HEK293T (cell line): Measurements from ENCODE around the gene FBXO33.
A peak's percentile ranks its signal among the peaks of the same experiment; 100 is the strongest.

ENCODE experiments used
- CTCF ChIA-PET: fragments of 350-600 bp; formaldehyde crosslinking; extraction: SDS; loops from one replicate; lab custom pipeline; 2021; ENCODE audit warnings: antibody characterized with exemption, inconsistent platforms; lab: Yijun Ruan, JAX
- POLR2A ChIA-PET: fragments of 350-600 bp; formaldehyde crosslinking; extraction: SDS; loops from one replicate; lab custom pipeline; 2020; ENCODE audit warnings: antibody characterized with exemption, inconsistent platforms; lab: Yijun Ruan, JAX
- DNase-seq: peaks from one replicate; pipeline ENCODE4 v3.0.0; 2012; ENCODE audit warnings: mixed read lengths; ENCODE audit errors: extremely low spot score
- ARNT ChIP-seq: fragments of 450-650 bp; IDR thresholded peaks from 2 replicates; pipeline ENCODE4 v1.6.1; 2017; ENCODE audit warnings: mild to moderate bottlenecking
- BHLHE40 ChIP-seq: fragments of 450-650 bp; IDR thresholded peaks from 2 replicates; pipeline ENCODE4 v1.6.1; 2016; ENCODE audit warnings: mild to moderate bottlenecking, moderate library complexity, borderline replicate concordance
- CTBP1 ChIP-seq: fragments of 450-650 bp; IDR thresholded peaks from 2 replicates; pipeline ENCODE4 v1.6.1; 2016; ENCODE audit warnings: borderline replicate concordance
- ELF4 ChIP-seq: fragments of 450-650 bp; IDR thresholded peaks from 2 replicates; pipeline ENCODE4 v1.6.1; 2017; ENCODE audit warnings: antibody characterized with exemption
- FOXA1 ChIP-seq: fragments of 450-650 bp; IDR thresholded peaks from 2 replicates; pipeline ENCODE4 v1.6.1; 2016; ENCODE audit warnings: mild to moderate bottlenecking
- FOXK2 ChIP-seq: fragments of 450-650 bp; IDR thresholded peaks from 2 replicates; pipeline ENCODE4 v1.6.1; 2016; ENCODE audit warnings: mild to moderate bottlenecking
- FOXM1 ChIP-seq: fragments of 450-650 bp; IDR thresholded peaks from 2 replicates; pipeline ENCODE4 v1.6.1; 2017; ENCODE audit warnings: mild to moderate bottlenecking, borderline replicate concordance
- HDGF ChIP-seq: fragments of 450-650 bp; IDR thresholded peaks from 2 replicates; pipeline ENCODE4 v1.6.1; 2017; ENCODE audit warnings: antibody characterized with exemption, borderline replicate concordance
- L3MBTL2 ChIP-seq: fragments of 450-650 bp; conservative IDR thresholded peaks from 2 replicates; pipeline ENCODE4 v1.6.1; 2016; ENCODE audit warnings: mild to moderate bottlenecking
- LEF1 ChIP-seq: fragments of 450-650 bp; IDR thresholded peaks from 2 replicates; pipeline ENCODE4 v1.6.1; 2017; ENCODE audit warnings: mild to moderate bottlenecking, borderline replicate concordance
- NFRKB ChIP-seq: fragments of 450-650 bp; IDR thresholded peaks from 2 replicates; pipeline ENCODE4 v1.6.1; 2016; ENCODE audit warnings: mild to moderate bottlenecking, moderate library complexity
- SP1 ChIP-seq: fragments of 450-650 bp; IDR thresholded peaks from 2 replicates; pipeline ENCODE4 v1.6.1; 2017
- SUZ12 ChIP-seq: fragments of 450-650 bp; IDR thresholded peaks from 2 replicates; pipeline ENCODE4 v1.6.1; 2016; ENCODE audit warnings: mild to moderate bottlenecking
- TARDBP ChIP-seq: fragments of 450-650 bp; IDR thresholded peaks from 2 replicates; pipeline ENCODE4 v1.6.1; 2016
- ZNF384 ChIP-seq: fragments of 450-650 bp; IDR thresholded peaks from 2 replicates; pipeline ENCODE4 v1.6.1; 2016
- TF ChIP-seq, protein P1 (sequence below): fragments of 450-650 bp; IDR thresholded peaks from 2 replicates; pipeline ENCODE4 v1.6.1; 2016

The FBXO33 gene

DNA sequence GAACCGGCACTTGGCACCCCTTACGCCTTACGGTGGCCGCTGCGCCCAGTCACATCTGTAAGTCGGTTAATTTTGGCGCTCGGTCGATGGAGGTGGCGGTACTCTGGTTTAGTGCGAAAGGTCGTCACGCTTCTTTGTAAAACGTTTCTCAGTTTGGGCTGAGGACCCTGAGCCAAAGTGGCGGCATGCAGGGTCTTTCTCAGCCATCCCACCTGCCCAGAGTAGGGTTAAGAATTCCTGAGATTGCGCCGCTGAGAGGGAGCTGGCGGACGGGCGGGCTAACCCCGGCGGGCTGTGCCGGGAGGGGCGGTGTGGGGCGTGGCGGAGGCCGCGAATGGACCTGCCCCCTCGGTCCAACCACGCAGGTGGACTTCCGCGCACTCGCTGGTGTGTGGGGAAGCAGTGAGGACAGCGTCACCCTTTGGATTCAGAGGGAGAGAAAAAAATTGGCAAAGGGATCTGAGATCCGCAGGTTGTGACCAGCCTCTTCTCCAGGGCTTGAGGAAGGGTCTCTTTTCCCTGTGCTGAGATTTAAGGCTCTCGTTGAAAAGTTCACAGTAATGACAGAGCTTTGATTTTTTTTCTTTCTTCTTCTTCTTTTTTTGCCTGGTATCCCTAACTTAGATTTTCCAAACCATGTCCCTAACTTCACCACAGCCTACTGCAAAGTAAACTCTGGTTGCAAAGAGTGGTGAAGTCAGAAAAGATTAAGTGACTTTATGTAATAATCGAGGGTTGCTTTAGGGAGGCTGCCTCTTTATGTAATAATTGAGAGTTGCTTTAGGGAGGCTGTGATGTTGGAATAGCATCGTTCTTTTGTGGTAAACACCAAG lies 602 bp upstream of the FBXO33 start:
- POLR2A ChIA-PET: interaction anchor here (0.6 to 3.6 kb wide), 17 partner anchors 11 to 420 kb away, joined by 3 to 26 read pairs (median 4); partner anchors contain the start of genes GEMIN2, SEC23A and TRAPPC6B
- CTCF ChIA-PET: interaction anchor here (0.7 to 1.6 kb wide), 2 partner anchors 12 to 156 kb away, joined by 3 to 5 read pairs; no protein-coding TSS in a partner anchor
- DNase-seq: peak; percentile 75
- TF ChIP-seq, protein P1, sequence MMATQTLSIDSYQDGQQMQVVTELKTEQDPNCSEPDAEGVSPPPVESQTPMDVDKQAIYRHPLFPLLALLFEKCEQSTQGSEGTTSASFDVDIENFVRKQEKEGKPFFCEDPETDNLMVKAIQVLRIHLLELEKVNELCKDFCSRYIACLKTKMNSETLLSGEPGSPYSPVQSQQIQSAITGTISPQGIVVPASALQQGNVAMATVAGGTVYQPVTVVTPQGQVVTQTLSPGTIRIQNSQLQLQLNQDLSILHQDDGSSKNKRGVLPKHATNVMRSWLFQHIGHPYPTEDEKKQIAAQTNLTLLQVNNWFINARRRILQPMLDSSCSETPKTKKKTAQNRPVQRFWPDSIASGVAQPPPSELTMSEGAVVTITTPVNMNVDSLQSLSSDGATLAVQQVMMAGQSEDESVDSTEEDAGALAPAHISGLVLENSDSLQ: no peak
- TF ChIP-seq ZNF384: peak; percentile 8; the same call in 1 of the 2 replicates

DNA sequence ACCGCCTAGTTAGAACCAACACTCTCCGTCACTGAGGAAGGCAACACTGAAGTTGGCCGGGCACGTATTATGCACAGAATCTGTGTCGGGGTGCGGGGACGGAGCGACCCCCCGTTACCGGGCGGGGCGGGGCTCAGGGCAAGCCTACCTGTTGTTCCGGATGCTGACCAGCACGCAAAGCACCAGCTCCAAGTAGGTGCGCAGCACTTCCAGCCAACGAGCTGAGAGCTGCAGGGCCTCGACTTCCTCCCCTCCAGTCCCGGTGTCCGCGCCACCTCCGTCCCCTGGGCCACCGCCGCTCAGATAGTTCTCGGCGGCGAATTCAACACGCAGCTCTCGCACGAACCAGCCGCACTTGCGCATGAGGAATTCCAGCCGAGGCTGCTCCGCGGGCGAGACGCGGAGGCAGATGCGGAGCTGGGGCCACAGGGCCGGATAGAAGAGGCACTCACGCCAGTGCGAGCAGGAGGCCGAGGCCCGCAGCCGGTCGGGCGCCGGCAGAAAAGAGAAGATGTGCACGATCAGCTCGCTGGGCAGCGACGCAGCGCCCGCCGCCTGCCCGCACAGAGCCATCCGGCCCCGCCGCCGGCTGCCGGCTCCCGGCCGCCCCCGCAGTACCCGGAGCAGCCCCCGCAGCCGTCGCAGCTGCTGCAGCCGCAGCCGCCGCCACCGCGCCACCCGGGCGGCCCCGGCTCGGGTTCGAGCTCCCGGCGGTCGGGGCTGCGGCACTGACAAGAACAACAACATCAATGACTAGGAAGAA lies 636 bp downstream of the FBXO33 start:
- CTCF ChIA-PET: no interaction called here
- 0 out of 2 replicates have a peak, but pooled peaks have one; percentile 28 for TF ChIP-seq LEF1
- no peak for TF ChIP-seq SP1
- DNase-seq: peak; percentile 21
- POLR2A ChIA-PET: interaction anchor here (0.9 to 3.6 kb wide), 15 partner anchors 9 to 419 kb away, joined by 3 to 26 read pairs (median 4); partner anchors contain the start of genes GEMIN2, SEC23A and TRAPPC6B

DNA sequence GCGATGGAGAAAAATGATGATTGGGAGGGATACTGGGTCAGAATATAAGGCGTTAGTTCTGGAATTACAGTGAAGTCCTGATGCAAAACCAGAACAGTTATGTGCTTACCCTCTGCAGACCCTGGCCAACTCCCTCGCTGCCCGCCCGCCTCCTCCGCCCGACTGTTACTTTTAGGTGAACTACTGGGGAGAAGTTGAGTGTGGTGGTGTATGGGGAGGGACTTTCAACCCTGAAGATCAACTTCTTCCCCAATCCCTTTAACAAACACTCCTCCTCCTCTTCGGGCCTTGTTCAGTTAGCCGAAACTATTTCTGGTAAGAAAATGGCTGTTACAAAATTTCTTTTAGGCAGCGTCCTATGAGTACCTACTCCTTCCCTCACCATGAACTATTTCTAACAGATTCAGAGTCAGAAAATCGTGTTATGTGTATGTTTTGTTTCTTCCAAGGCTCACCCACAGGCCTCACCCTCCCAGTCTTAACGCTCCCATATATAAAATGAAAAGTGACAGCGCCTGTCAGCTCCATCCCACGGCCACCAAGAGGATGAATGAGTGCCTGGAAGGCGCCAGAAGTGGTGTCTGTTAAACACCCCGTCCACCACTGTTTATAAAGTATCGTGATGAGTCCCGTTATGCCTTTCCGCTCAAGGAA lies 1.3 kb downstream of the FBXO33 start:
- no peak for DNase-seq
- POLR2A ChIA-PET: interaction anchor here (1.1 to 3.6 kb wide), 4 partner anchors 92 to 328 kb away, joined by 4 to 26 read pairs (median 18); partner anchors contain the start of genes GEMIN2, SEC23A and TRAPPC6B
- TF ChIP-seq, protein P1: peak; percentile 71; the same call in 1 of the 2 replicates
- TF ChIP-seq BHLHE40: no peak
- CTCF ChIA-PET: no interaction called here

DNA sequence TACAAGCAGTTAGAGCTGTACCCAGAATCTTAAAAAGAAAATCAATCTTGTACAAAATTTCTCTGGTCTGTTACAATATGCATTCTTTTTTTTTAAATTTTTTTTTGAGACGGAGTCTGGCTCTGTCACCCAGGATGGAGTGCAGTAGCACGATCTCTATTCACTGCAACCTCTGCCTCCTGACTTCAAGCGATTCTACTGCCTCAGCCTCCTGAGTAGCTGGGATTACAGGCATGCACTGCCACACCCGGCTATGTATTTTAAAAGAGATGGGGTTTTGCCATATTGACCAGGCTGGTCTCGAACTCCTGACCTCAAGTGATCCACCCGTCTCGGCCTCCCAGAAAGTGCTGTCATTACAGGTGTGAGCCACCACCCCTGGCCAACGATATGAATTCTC lies 4.1 kb downstream of the FBXO33 start:
- no peak for DNase-seq
- ChIA-PET POLR2A (interaction anchor here (1.0 kb wide), 1 partner anchor 258 kb away, joined by 8 read pairs; the partner anchor contains the start of gene TRAPPC6B), CTCF (no interaction called here)
- TF ChIP-seq ARNT (no peak), HDGF (no peak), BHLHE40 (no peak), SP1 (no peak), TARDBP (no peak), FOXM1 (no peak), FOXK2 (no peak), FOXA1 (no peak), ZNF384 (no peak), L3MBTL2 (no peak), SUZ12 (no peak), NFRKB (no peak), CTBP1 (no peak), LEF1 (no peak), ELF4 (no peak)
- TF ChIP-seq, protein P1: no peak

DNA sequence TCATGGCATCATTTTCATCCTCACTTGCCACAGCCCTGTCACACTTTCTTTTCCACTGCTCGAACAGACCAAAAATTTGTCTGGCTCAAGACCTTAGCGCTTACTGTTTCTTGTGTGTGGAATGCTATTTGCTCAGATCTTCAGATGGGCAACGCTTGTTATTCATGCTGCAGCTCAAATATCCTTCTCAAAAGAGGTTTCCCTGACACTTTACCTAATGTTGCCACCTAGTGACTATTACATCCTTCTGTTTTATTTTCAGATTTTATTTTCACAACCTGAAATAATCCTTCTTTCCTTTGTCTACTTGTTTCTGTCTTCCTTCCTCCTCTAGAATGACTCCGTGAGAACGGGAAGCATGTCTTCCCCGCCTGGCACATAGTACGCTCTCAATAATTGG lies 5.6 kb downstream of the FBXO33 start:
- no peak for DNase-seq
- ChIA-PET POLR2A (interaction anchor here (0.6 to 1.5 kb wide), 4 partner anchors 10 to 324 kb away, joined by 3 to 10 read pairs (median 4); partner anchors contain the start of genes PNN, SEC23A and TRAPPC6B), CTCF (interaction anchor here (0.5 to 0.9 kb wide), 2 partner anchors 195 to 444 kb away, joined by 3 read pairs; no protein-coding TSS in a partner anchor)
- TF ChIP-seq TARDBP (no peak), L3MBTL2 (no peak), SUZ12 (no peak), SP1 (no peak), ELF4 (no peak), FOXA1 (no peak), NFRKB (no peak), CTBP1 (no peak), HDGF (no peak)

DNA sequence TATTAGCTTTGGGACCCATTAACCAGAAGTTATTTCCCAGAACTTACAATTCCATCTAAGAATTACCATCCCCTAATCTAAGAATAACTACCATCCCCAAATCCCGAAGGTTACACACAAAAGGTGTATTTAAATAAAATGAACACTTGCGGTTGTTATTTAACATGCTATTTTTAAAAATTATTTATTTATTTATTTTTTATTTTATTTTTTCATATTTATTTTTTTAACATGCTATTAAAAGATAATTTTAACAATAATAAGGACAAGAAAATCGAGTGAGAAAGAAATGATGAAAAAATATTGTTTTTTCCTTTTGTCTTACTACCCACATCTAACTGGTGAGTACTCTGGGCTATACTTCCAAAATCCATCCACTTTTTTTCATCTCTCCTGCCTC lies 6.3 kb downstream of the FBXO33 start:
- no peak for DNase-seq
- CTCF ChIA-PET: interaction anchor here (0.6 to 0.9 kb wide), 2 partner anchors 194 to 328 kb away, joined by 3 read pairs; no protein-coding TSS in a partner anchor
- TF ChIP-seq FOXM1 (no peak), CTBP1 (no peak), TARDBP (no peak), FOXK2 (no peak), ELF4 (no peak), FOXA1 (no peak), LEF1 (no peak), SP1 (no peak), L3MBTL2 (no peak), SUZ12 (no peak), ARNT (no peak)
- TF ChIP-seq, protein P1: no peak
- POLR2A ChIA-PET: interaction anchor here (0.6 to 1.5 kb wide), 5 partner anchors 9 to 256 kb away, joined by 3 to 10 read pairs (median 3); partner anchors contain the start of genes PNN and TRAPPC6B
